Heart left ventricle (tissue), 16 donors: ENCODE data around the gene MRPL1. TPM values are rescaled to one million over a fixed set of nuclear protein-coding genes. Genes with fewer than 3 reads are reported as not detected.
A peak's percentile ranks its signal among the peaks of the same experiment; 100 is the strongest.

ENCODE experiments used
- ATAC-seq, 4 donors: fragments of 200-7000 bp; cut with Tn5 transposase; one replicate each; pipeline ENCODE4 v1.9.1; 2020 to 2022; ENCODE audit warnings: moderate library complexity in 4 of 4, mild to moderate bottlenecking in 3 of 4, moderate number of reproducible peaks in 1 of 4
- DNase-seq, 5 donors: peaks; one replicate each; pipeline ENCODE4 v3.0.0-alpha.2; 2020
- H3K27ac ChIP-seq, 12 donors: fragments of 200-600 bp; sonication (generic) in 4 of 12; one replicate each; pipeline versions ENCODE4 v1.5.0 to v1.8.0; 2016 to 2022; ENCODE audit warnings: mild to moderate bottlenecking in 2 of 12
- H3K27me3 ChIP-seq, 9 donors: fragments of 200-600 bp; sonication (generic) in 2 of 9; one replicate each; pipeline versions ENCODE4 v1.5.1 to v1.8.0; 2016 to 2022; ENCODE audit warnings: mild to moderate bottlenecking in 3 of 9
- H3K36me3 ChIP-seq, 9 donors: fragments of 200-600 bp; sonication (generic) in 2 of 9; one replicate each; pipeline versions ENCODE4 v1.5.0 to v1.8.0; 2018 to 2022; ENCODE audit warnings: mild to moderate bottlenecking in 2 of 9
- H3K4me1 ChIP-seq, 12 donors: fragments of 200-600 bp; sonication (generic) in 4 of 12; one replicate each; pipeline versions ENCODE4 v1.5.0 to v1.8.0; 2016 to 2022; ENCODE audit warnings: mild to moderate bottlenecking in 3 of 12
- H3K4me3 ChIP-seq, 12 donors: fragments of 200-600 bp; sonication (generic) in 4 of 12; one replicate each; pipeline versions ENCODE4 v1.5.0 to v1.8.0; 2017 to 2022; ENCODE audit warnings: mild to moderate bottlenecking in 9 of 12, moderate library complexity in 4 of 12
- H3K9me3 ChIP-seq, 12 donors: fragments of 200-600 bp; sonication (generic) in 4 of 12; one replicate each; pipeline versions ENCODE4 v1.5.0 to v1.8.0; 2016 to 2022; ENCODE audit warnings: mild to moderate bottlenecking in 1 of 12
- POLR2A ChIP-seq, 2 donors: fragments of 450-650 bp; IDR thresholded peaks; one replicate each; pipeline ENCODE4 v1.6.1; 2017; ENCODE audit warnings: antibody characterized with exemption in 2 of 2, mild to moderate bottlenecking in 2 of 2, moderate library complexity in 2 of 2
- WGBS, 4 donors: extraction: QIAGEN DNeasy Blood & Tissue Kit in 2 of 4; methylation state at CpG; one replicate each; pipeline versions ENCODE4 v1.1.5 to v1.1.7; 2013 to 2018; 5-methylcytosine and 5-hydroxymethylcytosine counted together
- intact Hi-C, 10 donors: fragments of 100-400 bp; cut with DNase I; formaldehyde crosslinking; loops; one replicate each; pipeline versions ENCODE4 v1.11.1 to v1.14.2; 2022
- polyA plus RNA-seq, 2 donors: library from polyadenylated mRNA; stranded (reverse); fragments of 200-250 nt; gene quantifications; one replicate each; pipeline ENCODE4 v1.2.3, GENCODE V29; 2013
- total RNA-seq, 9 donors: library from RNA; depleted of rRNA in 2 of 9; stranded (reverse); fragments of >200 nt in 2 of 9; fragmentation: NEBNext Ultra II Directional in 3 of 9; extraction: Animal tissue kit (Norgen Biotek cat#: 25700) in 3 of 9; gene quantifications; one replicate each; pipeline versions ENCODE4 v1.1.0 to v1.2.4, GENCODE V29; 2016 to 2023
- TF ChIP-seq, protein P1 (sequence below), 12 donors: fragments of 200-600 bp; sonication (generic) in 4 of 12; IDR thresholded peaks; one replicate each; pipeline versions ENCODE4 v1.5.0 to v1.8.0; 2018 to 2022; ENCODE audit warnings: antibody characterized with exemption in 12 of 12, mild to moderate bottlenecking in 5 of 12
- donor health status: ischemic (EF 13 %, LVEDD 7.1; RV severe dilation, severe dysfunction).
- donor health status: healthy with polysubstance abuse.
- donor health status: DM: no; HTN: yes; CAD: no.
- donor health status: DM: no; HTN: no; CAD: no.
- donor health status: ischemic (EF 25% LVEDD 6.9; RV normal size, moderate dysfunction).
- donor health status: ischemic (EF 25% LVEDD 5.7; RV mildly dilated, moderate dysfunction).
- donor health status: healthy.
- donor health status: DM: yes; HTN: yes; CAD: no.
- donor health status: ischemic (EF 35%, LVEDD 5.7; RV mildly dilated, moderate dysfunction).
- donor health status: nonischemic (EF 11% LVEDD 7.7; RV severe dilation, severe dysfunction).
- donor health status: DM: yes; HTN: yes; CAD: no.
- donor health status: PGD.
- donor health status: ischemic (EF 29% LVEDD 5.4; RV normal size, mild dysfunction).
- donor health status: nonischemic (EF 23%, LVEDD 6.1; RV moderate dilation, normal function).

MRPL1 gene
- total and polyA plus RNA-seq, 11 donors, result 26.9 to 69.4 (median 40.2) TPM

DNA sequence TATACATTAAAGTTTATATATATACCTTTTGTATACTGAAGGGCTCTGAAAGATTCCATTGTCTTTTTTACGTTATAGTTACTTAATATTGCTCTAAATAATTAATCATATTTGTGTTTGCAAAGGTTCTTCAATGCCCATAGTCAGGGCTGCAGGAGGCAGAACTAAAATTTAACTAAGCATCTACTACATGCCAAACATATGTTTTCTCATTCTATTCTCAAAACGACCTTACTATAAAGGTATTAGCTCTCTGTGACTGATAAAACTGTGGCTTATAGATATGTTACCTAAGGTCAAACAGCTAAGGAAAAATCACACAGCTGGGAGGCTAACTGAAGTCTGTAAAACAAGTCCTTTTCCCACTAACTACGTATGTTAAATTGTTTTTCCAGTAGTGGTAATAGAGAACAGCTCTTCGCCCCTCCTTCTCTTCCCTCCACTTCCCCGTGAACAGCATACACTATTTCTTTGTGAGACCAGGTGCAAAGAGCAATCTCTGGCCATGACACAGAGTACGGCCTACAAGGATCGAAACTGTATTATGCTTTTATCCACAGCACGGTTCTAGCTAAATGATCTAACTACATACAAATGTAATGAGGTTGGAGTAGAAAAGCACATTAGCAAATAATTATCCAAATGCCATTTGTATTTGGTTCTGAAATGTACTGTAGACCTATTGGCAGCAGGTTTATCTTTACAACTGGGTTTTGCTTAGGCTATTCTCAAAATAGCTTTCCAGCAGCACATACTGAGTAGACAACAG, 45.1 kb upstream of the MRPL1 start:
- ATAC-seq (no peak), DNase-seq (no peak)
- Histone ChIP-seq H3K9me3 (peaks cover 0 to 4% (median 0%) of the 10 kb centered on the region in 12 donors), H3K27me3 (no peaks in the 10 kb centered on the region), H3K27ac (peak overlapping the region; percentile 90 to 100 (median 99)), H3K4me1 (peaks cover 5 to 64% (median 47%) of the 10 kb centered on the region in 12 donors), H3K36me3 (no peaks in the 10 kb centered on the region), H3K4me3 (peak overlapping the region; percentile 72 to 99 (median 88))
- intact Hi-C loops, result loop anchor here in 5 of 10 donors (1.0 to 10.0 kb wide), 5 partner anchors 37 to 107 kb away; partner anchors contain the start of gene MRPL1 (in 4 of the 5)
- WGBS, 4 donors, result 28 to 39% (median 33%) methylated on average over 8 of the region's 8 CpGs
- TF ChIP-seq, protein P1, sequence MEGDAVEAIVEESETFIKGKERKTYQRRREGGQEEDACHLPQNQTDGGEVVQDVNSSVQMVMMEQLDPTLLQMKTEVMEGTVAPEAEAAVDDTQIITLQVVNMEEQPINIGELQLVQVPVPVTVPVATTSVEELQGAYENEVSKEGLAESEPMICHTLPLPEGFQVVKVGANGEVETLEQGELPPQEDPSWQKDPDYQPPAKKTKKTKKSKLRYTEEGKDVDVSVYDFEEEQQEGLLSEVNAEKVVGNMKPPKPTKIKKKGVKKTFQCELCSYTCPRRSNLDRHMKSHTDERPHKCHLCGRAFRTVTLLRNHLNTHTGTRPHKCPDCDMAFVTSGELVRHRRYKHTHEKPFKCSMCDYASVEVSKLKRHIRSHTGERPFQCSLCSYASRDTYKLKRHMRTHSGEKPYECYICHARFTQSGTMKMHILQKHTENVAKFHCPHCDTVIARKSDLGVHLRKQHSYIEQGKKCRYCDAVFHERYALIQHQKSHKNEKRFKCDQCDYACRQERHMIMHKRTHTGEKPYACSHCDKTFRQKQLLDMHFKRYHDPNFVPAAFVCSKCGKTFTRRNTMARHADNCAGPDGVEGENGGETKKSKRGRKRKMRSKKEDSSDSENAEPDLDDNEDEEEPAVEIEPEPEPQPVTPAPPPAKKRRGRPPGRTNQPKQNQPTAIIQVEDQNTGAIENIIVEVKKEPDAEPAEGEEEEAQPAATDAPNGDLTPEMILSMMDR (IDR thresholded peaks at IDR 0.05), result no peak
- no peak for TF ChIP-seq POLR2A (IDR thresholded peaks at IDR 0.05)

DNA sequence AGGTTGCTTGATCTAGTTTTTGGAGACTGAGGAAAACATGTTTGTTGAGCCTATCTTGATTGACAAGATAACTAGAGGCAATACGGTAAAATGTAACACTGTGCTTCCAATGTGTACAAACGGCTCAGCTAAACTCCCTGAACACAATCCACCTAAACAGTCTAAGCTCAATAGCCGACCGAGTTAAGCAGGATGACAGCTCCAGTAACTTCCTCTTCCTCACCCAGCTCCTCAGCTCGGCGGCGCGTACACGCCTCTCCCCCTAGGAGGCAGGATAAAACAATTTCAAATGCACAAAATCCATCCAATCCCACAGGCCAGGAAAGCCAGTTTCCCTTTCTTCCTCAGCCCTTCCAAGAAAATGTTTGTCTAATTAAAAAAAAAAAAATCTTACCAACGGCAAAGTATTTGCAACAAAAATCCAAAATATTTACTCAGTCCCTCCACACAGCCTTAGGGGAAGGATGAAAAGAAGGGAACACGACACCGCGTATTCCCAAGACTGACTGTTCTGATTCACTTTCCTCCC, 44.5 kb upstream of the MRPL1 start:
- WGBS, 4 donors, result 0 to 1% (median 0%) methylated on average over 13 of the region's 13 CpGs
- H3K4me3 ChIP-seq, result peak overlapping the region; percentile 72 to 99 (median 88)
- no peaks in the 10 kb centered on the region for H3K9me3 ChIP-seq
- peak overlapping the region; percentile 90 to 100 (median 99) for H3K27ac ChIP-seq
- DNase-seq, result peak; percentile 73 to 85 (median 83)
- no peaks in the 10 kb centered on the region for H3K36me3 ChIP-seq
- ATAC-seq, result peak; percentile 65 to 75 (median 68)
- no peak for TF ChIP-seq POLR2A (IDR thresholded peaks at IDR 0.05)
- TF ChIP-seq, protein P1 (IDR thresholded peaks at IDR 0.05), result peak; percentile 36 to 76 (median 52)
- intact Hi-C loops, result loop anchor here in 5 of 10 donors (1.0 to 10.0 kb wide), 5 partner anchors 37 to 107 kb away; partner anchors contain the start of gene MRPL1 (in 4 of the 5)
- no peaks in the 10 kb centered on the region for H3K27me3 ChIP-seq
- H3K4me1 ChIP-seq, result peaks cover 5 to 64% (median 47%) of the 10 kb centered on the region in 12 donors

DNA sequence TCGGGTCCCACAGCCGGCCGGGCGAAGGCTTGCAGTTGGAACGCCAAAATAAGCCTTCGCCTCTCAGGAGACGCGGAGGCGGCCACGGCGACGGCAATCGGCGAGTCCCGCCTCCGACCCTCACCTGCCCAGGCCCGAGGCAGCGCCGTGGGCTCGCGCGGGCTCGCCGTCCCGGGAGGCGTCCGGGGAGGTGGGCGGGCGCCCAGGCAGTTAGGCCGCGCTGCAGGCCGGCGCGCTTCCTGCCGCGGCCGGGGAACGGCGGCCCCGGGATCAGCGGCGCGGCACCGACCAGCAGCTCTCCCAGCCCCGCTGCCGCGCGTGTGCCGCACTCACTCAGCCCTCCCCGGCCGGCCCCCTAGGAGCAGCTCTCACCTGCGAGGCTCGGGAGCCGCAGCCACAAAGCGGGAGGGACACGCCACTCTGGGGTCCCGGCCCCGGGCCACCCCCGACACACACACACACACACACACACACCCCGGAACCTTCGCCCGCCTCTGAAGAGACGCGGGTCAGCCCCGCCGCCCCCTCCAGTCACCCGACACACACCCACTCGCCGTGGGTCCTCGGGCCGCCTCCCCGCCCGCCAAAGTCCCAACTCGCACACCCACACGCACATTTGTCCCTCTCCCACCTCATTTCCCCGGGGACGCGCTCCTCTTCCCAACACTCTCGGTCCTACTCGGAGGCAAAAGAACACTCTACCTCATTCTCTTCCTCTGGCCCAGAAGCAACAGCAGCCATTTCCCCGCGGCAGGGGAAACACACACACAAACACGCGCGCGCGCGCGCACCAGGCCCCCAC, 43.8 kb upstream of the MRPL1 start, which contains the start of gene CNOT6L:
TSS of gene CNOT6L (minus strand) at position 767 of the 802 bp plus-strand sequence. CDS start at position 707, 60 bp downstream.
- intact Hi-C loops, result loop anchor here in 5 of 10 donors (1.0 to 10.0 kb wide), 5 partner anchors 36 to 106 kb away; partner anchors contain the start of gene MRPL1 (in 4 of the 5)
- H3K4me1 ChIP-seq, result peaks cover 0 to 58% (median 45%) of the 10 kb centered on the region in 12 donors

More for the DNA sequence above, 43.8 kb upstream of the MRPL1 start, which contains the start of gene CNOT6L:
- H3K36me3 ChIP-seq, result no peaks in the 10 kb centered on the region
- TF ChIP-seq POLR2A (IDR thresholded peaks at IDR 0.05), result peak in 1 of 2 donors; percentile 20
- TF ChIP-seq, protein P1 (IDR thresholded peaks at IDR 0.05), result no peak
- no peaks in the 10 kb centered on the region for H3K27me3 ChIP-seq
- H3K9me3 ChIP-seq, result no peaks in the 10 kb centered on the region
- H3K27ac ChIP-seq, result peak within 1 kb of the TSS; percentile 90 to 100 (median 99)
- WGBS, 4 donors, result 0% methylated on average over 32 to 89 of the region's 89 CpGs
- peak within 1 kb of the TSS; percentile 72 to 99 (median 88) for H3K4me3 ChIP-seq
- ATAC-seq (peak; percentile 39 to 77 (median 67)), DNase-seq (peak; percentile 78 to 86 (median 83))
